ENCODE data around the gene SLC2A2.

DNA sequence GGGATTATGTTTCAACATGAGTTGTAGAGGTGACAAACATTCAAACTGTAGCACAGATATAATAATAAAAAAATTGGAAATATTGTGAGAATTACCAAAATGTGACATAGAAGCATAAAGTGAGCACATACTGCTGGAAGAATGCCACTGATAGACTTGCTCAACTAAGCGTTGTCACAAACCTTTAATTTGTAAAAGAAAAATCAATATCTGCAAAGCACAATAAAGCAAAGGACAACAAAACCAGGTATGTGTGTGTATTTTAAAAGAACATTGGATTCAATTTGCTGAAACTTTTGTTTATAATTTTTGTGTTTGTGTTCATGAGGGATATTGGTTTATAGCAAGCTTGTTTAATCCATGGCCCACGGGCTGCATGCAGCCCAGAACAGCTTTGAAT lies 77.3 kb downstream of the SLC2A2 start:
- TF ChIP-seq CTBP1 (IDR thresholded peaks at IDR 0.05; ENCODE audit: borderline replicate concordance) (no peak), TARDBP (IDR thresholded peaks at IDR 0.05) (no peak), FOXM1 (IDR thresholded peaks at IDR 0.05; ENCODE audit: borderline replicate concordance) (no peak), BHLHE40 (IDR thresholded peaks at IDR 0.05; ENCODE audit: borderline replicate concordance) (no peak), FOXA1 (IDR thresholded peaks at IDR 0.05) (no peak), FOXK2 (IDR thresholded peaks at IDR 0.05) (no peak), SUZ12 (IDR thresholded peaks at IDR 0.05) (no peak), LEF1 (IDR thresholded peaks at IDR 0.05; ENCODE audit: borderline replicate concordance) (no peak), SP1 (IDR thresholded peaks at IDR 0.05) (no peak), L3MBTL2 (conservative IDR thresholded peaks at IDR 0.05) (no peak)

Measured in HEK293T (cell line).